AG09309 (cell line): ENCODE results near the gene TBXA2R.
A peak's percentile ranks its signal among the peaks of the same experiment; 100 is the strongest.

Source experiments
- DNase-seq: peaks from one replicate; pipeline ENCODE4 v3.0.0-alpha.2; 2010; ENCODE audit warnings: low read depth
- H3K4me3 ChIP-seq: 2 replicates; pipeline ENCODE4 v1.5.1; 2011; ENCODE audit warnings: mild to moderate bottlenecking, low read depth, low read length, moderate library complexity; ENCODE audit not compliant: control insufficient read depth
- TF ChIP-seq, protein P1 (sequence below): IDR thresholded peaks from 2 replicates; pipeline ENCODE4 v1.5.1; 2011; ENCODE audit warnings: mild to moderate bottlenecking, low read depth, low read length, inconsistent platforms; ENCODE audit not compliant: insufficient read depth, control insufficient read depth; ENCODE audit errors: missing control alignments

The TBXA2R gene

GRCh38 chr19:3618811-3619630 lies 12.3 kb upstream of the TBXA2R start:
- DNase-seq: no peak
- TF ChIP-seq, protein P1, sequence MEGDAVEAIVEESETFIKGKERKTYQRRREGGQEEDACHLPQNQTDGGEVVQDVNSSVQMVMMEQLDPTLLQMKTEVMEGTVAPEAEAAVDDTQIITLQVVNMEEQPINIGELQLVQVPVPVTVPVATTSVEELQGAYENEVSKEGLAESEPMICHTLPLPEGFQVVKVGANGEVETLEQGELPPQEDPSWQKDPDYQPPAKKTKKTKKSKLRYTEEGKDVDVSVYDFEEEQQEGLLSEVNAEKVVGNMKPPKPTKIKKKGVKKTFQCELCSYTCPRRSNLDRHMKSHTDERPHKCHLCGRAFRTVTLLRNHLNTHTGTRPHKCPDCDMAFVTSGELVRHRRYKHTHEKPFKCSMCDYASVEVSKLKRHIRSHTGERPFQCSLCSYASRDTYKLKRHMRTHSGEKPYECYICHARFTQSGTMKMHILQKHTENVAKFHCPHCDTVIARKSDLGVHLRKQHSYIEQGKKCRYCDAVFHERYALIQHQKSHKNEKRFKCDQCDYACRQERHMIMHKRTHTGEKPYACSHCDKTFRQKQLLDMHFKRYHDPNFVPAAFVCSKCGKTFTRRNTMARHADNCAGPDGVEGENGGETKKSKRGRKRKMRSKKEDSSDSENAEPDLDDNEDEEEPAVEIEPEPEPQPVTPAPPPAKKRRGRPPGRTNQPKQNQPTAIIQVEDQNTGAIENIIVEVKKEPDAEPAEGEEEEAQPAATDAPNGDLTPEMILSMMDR: no peak
- H3K4me3 ChIP-seq: no peak overlapping the region

DNA sequence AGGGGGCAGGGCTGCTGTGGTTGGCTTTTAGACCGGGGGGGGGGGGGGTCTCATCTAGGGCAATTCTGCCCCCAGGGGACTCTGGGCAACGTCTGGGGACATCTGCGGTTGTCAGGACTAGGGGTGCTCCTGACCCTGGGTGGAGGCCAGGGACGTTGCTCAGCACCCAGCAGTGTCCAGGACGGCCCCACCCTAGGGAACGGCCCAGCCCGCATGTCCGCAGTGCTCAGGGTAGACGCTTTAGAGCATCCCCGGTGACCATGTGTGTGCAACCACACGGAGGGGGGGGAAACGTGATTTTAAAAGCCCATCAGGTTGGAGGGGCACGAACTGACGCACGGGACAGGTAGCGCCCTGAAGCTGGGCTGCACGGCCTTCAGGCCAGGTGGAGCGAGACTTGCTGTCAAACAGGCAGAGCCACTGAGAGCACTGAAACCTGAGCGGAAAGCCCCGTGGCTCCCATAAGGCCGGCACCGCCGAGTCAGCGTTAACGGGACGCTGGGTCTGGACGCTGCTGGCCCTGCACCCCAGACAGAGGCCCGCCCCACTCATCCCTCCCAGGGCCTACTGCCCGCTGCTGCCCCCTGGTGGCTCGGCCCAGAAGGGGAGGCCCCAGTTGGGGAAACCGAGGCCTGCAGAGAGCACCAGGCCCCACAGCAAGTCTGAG lies 11.6 kb upstream of the TBXA2R start:
- TF ChIP-seq, protein P1: peak; percentile 96
- no peak overlapping the region for H3K4me3 ChIP-seq
- DNase-seq: no peak

- TF ChIP-seq, protein P1: no peak
Measured at GRCh38 chr19:3617463-3617862, 10.8 kb upstream of the TBXA2R start.

GRCh38 chr19:3615524-3616135 lies 9.0 kb upstream of the TBXA2R start:
- H3K4me3 ChIP-seq: no peak overlapping the region
- TF ChIP-seq, protein P1: no peak
- DNase-seq: no peak

More at GRCh38 chr19:3617463-3617862, 10.8 kb upstream of the TBXA2R start:
- H3K4me3 ChIP-seq: no peak overlapping the region
- no peak for DNase-seq

GRCh38 chr19:3614858-3615505 lies 8.3 kb upstream of the TBXA2R start:
- DNase-seq: no peak
- no peak overlapping the region for H3K4me3 ChIP-seq
- TF ChIP-seq, protein P1: no peak
